Astrocyte (in vitro differentiated cells and primary cell): ENCODE results near the gene CLMN. TPM values are rescaled to one million over a fixed set of nuclear protein-coding genes. Genes with fewer than 3 reads are reported as not detected.

ENCODE experiments used
- DNase-seq: peaks from one replicate; pipeline ENCODE4 v3.0.0-alpha.2; 2010; ENCODE audit warnings: low read depth
- FAIRE-seq: peaks from 2 replicates; lab custom pipeline; 2011; peaks lifted over from hg19 to GRCh38; lab: Jason Lieb, UNC
- H2AFZ ChIP-seq: 2 replicates; pipeline ENCODE4 v1.6.0; 2012; ENCODE audit warnings: low read depth, low read length, inconsistent platforms
- H3K27ac ChIP-seq: 2 replicates; pipeline ENCODE4 v1.5.1; 2011; ENCODE audit warnings: low read depth, low read length, inconsistent platforms
- H3K27me3 ChIP-seq: 2 replicates; pipeline ENCODE4 v1.6.0; 2011; ENCODE audit warnings: low read length, inconsistent platforms; ENCODE audit not compliant: insufficient read depth
- H3K36me3 ChIP-seq: 2 replicates; pipeline ENCODE4 v1.5.1; 2011; ENCODE audit warnings: low read length, inconsistent platforms; ENCODE audit not compliant: insufficient read depth
- H3K4me1 ChIP-seq: 2 replicates; pipeline ENCODE4 v1.5.1; 2011; ENCODE audit warnings: low read length, inconsistent platforms; ENCODE audit not compliant: insufficient read depth
- H3K4me2 ChIP-seq: 2 replicates; pipeline ENCODE4 v1.6.0; 2012; ENCODE audit warnings: low read length, inconsistent platforms
- H3K4me3 ChIP-seq: 2 replicates; pipeline ENCODE4 v1.5.1; 2011; ENCODE audit warnings: low read depth, mild to moderate bottlenecking, low read length, inconsistent platforms; ENCODE audit not compliant: insufficient read depth
- H3K79me2 ChIP-seq: 2 replicates; pipeline ENCODE4 v1.6.0; 2012; ENCODE audit warnings: mild to moderate bottlenecking, low read length, inconsistent platforms; ENCODE audit not compliant: insufficient read depth
- H3K9ac ChIP-seq: 2 replicates; pipeline ENCODE4 v1.6.0; 2012; ENCODE audit warnings: mild to moderate bottlenecking, low read length, inconsistent platforms
- H3K9me3 ChIP-seq: 2 replicates; pipeline ENCODE4 v1.5.1; 2012; ENCODE audit warnings: low read depth, mild to moderate bottlenecking, low read length, inconsistent platforms; ENCODE audit not compliant: insufficient read depth
- H4K20me1 ChIP-seq: 2 replicates; pipeline ENCODE4 v1.6.0; 2012; ENCODE audit warnings: low read length, inconsistent platforms; ENCODE audit not compliant: insufficient read depth
- H3K27ac Mint-ChIP-seq: one replicate; pipeline ENCODE4 v1.8.0; 2021; ENCODE audit warnings: mild to moderate bottlenecking, mixed read lengths; ENCODE audit not compliant: unreplicated experiment
- H3K27me3 Mint-ChIP-seq: one replicate; pipeline ENCODE4 v1.8.0; 2021; ENCODE audit warnings: low read depth, mixed read lengths; ENCODE audit not compliant: unreplicated experiment
- H3K36me3 Mint-ChIP-seq: one replicate; pipeline ENCODE4 v1.8.0; 2021; ENCODE audit warnings: low read depth, mixed read lengths; ENCODE audit not compliant: unreplicated experiment
- H3K4me1 Mint-ChIP-seq: one replicate; pipeline ENCODE4 v1.8.0; 2021; ENCODE audit warnings: low read depth, mixed read lengths; ENCODE audit not compliant: unreplicated experiment
- H3K4me3 Mint-ChIP-seq: one replicate; pipeline ENCODE4 v1.8.0; 2021; ENCODE audit warnings: mild to moderate bottlenecking, moderate library complexity, mixed read lengths; ENCODE audit not compliant: unreplicated experiment
- H3K9me3 Mint-ChIP-seq: one replicate; pipeline ENCODE4 v1.8.0; 2021; ENCODE audit warnings: mild to moderate bottlenecking, mixed read lengths; ENCODE audit not compliant: unreplicated experiment
- EZH2 ChIP-seq: IDR thresholded peaks from 2 replicates; pipeline ENCODE4 v1.6.1; 2012; ENCODE audit warnings: mild to moderate bottlenecking, low read length, inconsistent platforms; ENCODE audit not compliant: insufficient read depth
- total RNA-seq: library from RNA; stranded (reverse); gene quantifications from 2 replicates; pipeline ENCODE4 v1.2.1, GENCODE V29; 2021
- TF ChIP-seq, protein P1 (sequence below): IDR thresholded peaks from 2 replicates; pipeline ENCODE4 v1.5.1; 2011; ENCODE audit warnings: low read depth, mild to moderate bottlenecking, inconsistent platforms, low read length, moderate library complexity; ENCODE audit not compliant: insufficient read depth

Gene CLMN
- total RNA-seq, 1 donor from 2014 or later, result 14.0 TPM

DNA sequence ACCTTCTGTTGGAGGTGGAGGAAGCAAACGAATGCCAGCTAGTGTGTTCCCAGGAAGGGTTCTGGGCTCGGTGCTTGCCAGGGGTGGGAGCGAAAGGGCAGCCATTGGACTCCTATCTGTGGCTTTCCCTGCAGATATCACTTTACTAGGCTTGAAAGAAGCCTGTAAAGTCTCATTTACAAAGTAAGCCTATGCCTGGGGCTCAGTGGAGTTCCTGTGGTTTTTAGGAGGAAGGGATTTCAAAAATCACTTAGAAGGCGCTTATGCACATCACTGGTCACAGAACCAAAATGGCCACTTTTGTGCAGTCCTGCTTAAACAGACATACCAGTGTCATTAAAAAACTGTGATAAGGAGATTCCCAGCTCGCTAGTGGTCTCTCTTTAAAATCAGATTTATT is 22.7 kb downstream of the CLMN start:
- FAIRE-seq (no peak), DNase-seq (no peak)
- Histone ChIP-seq H3K27me3 (no peaks in the 10 kb centered on the region), H3K4me2 (no peak overlapping the region), H3K4me1 (no peaks in the 10 kb centered on the region), H3K36me3 (no peaks in the 10 kb centered on the region), H3K4me3 (no peak overlapping the region), H4K20me1 (no peaks in the 10 kb centered on the region), H3K9me3 (no peaks in the 10 kb centered on the region), H3K79me2 (no peaks in the 10 kb centered on the region), H2AFZ (no peak overlapping the region), H3K27ac (no peak overlapping the region), H3K9ac (no peak overlapping the region)
- Mint-ChIP-seq H3K4me3 (no peak overlapping the region), H3K27me3 (peaks cover 13% of the 10 kb centered on the region), H3K36me3 (peaks cover 9% of the 10 kb centered on the region), H3K27ac (no peak overlapping the region), H3K9me3 (peaks cover 11% of the 10 kb centered on the region), H3K4me1 (peaks cover 6% of the 10 kb centered on the region)
- no peak for TF ChIP-seq EZH2
- TF ChIP-seq, protein P1, sequence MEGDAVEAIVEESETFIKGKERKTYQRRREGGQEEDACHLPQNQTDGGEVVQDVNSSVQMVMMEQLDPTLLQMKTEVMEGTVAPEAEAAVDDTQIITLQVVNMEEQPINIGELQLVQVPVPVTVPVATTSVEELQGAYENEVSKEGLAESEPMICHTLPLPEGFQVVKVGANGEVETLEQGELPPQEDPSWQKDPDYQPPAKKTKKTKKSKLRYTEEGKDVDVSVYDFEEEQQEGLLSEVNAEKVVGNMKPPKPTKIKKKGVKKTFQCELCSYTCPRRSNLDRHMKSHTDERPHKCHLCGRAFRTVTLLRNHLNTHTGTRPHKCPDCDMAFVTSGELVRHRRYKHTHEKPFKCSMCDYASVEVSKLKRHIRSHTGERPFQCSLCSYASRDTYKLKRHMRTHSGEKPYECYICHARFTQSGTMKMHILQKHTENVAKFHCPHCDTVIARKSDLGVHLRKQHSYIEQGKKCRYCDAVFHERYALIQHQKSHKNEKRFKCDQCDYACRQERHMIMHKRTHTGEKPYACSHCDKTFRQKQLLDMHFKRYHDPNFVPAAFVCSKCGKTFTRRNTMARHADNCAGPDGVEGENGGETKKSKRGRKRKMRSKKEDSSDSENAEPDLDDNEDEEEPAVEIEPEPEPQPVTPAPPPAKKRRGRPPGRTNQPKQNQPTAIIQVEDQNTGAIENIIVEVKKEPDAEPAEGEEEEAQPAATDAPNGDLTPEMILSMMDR, result no peak

DNA sequence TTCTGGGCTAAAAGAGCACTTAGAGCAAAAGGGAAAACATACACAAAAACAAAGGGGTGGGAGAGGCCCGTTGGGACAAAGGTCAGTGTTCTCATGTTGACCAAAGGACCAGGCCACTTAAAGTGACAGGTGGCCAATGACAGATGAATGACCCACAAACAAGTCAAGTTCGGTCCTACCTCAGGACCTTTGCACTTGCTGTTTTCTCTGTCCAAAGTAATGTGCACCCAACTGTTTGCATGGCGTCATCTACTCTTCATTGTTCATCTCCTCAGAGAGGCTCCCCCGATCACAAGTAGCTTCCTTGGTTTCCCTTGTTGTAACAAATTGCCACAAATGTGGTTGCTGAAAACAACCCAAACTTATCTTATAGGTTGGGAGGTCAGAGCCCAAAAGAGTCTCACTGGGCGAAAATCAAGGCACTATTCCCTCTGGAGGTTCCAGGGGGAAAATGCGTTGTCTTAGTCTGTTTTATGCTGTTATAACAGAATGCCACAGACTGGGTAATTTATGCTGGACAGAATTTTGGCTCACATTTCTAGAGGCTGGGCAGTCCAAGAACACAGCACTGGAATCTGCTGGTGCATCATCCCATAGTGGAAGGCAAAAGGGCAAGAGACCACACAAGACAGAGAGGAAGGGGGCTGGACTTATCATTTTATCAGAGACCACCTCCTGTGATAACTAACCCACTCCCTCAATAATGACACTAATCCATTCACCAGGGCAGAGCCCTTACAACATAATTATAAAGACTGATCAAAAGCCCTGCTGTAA is 23.9 kb downstream of the CLMN start:
- H3K4me2 ChIP-seq, result no peak overlapping the region

More for the DNA sequence above, 23.9 kb downstream of the CLMN start:
- TF ChIP-seq, protein P1, result no peak
- TF ChIP-seq EZH2, result no peak
- H3K36me3 ChIP-seq, result no peaks in the 10 kb centered on the region
- H3K9me3 Mint-ChIP-seq, result peaks cover 11% of the 10 kb centered on the region
- no peaks in the 10 kb centered on the region for H3K9me3 ChIP-seq
- H4K20me1 ChIP-seq, result no peaks in the 10 kb centered on the region
- FAIRE-seq (no peak), DNase-seq (no peak)
- H3K4me3 ChIP-seq, result no peak overlapping the region
- no peak overlapping the region for H3K9ac ChIP-seq
- no peak overlapping the region for H3K4me3 Mint-ChIP-seq
- no peak overlapping the region for H2AFZ ChIP-seq
- no peaks in the 10 kb centered on the region for H3K79me2 ChIP-seq
- no peak overlapping the region for H3K27ac ChIP-seq
- peaks cover 5% of the 10 kb centered on the region for H3K4me1 ChIP-seq
- H3K27me3 Mint-ChIP-seq, result peaks cover 11% of the 10 kb centered on the region
- no peaks in the 10 kb centered on the region for H3K27me3 ChIP-seq
- peaks cover 9% of the 10 kb centered on the region for H3K36me3 Mint-ChIP-seq
- H3K27ac Mint-ChIP-seq, result no peak overlapping the region
- H3K4me1 Mint-ChIP-seq, result peaks cover 6% of the 10 kb centered on the region
